Mesothelial cell of epicardium (in vitro differentiated cells): ENCODE data around the gene STAT4. TPM values are rescaled to one million over a fixed set of nuclear protein-coding genes. Genes with fewer than 3 reads are reported as not detected.

Experiments used
- DNase-seq, 2 experiments: peaks; one replicate each; pipeline ENCODE4 v3.0.0; 2021; ENCODE audit warnings: low spot score in 2 of 2; ENCODE audit not compliant: unreplicated experiment in 2 of 2
- H3K27ac Mint-ChIP-seq: 2 replicates; pipeline ENCODE4 v1.8.0; 2021; ENCODE audit warnings: mixed read lengths
- H3K27me3 Mint-ChIP-seq: 2 replicates; pipeline ENCODE4 v1.8.0; 2021; ENCODE audit warnings: low read depth, mixed read lengths
- H3K36me3 Mint-ChIP-seq: 2 replicates; pipeline ENCODE4 v1.8.0; 2021; ENCODE audit warnings: mixed read lengths
- H3K4me1 Mint-ChIP-seq: 2 replicates; pipeline ENCODE4 v1.8.0; 2021; ENCODE audit warnings: mixed read lengths
- H3K4me3 Mint-ChIP-seq: 2 replicates; pipeline ENCODE4 v1.8.0; 2021; ENCODE audit warnings: mild to moderate bottlenecking, moderate library complexity, mixed read lengths
- H3K9me3 Mint-ChIP-seq: 2 replicates; pipeline ENCODE4 v1.8.0; 2021; ENCODE audit warnings: mixed read lengths
- total RNA-seq: library from RNA; stranded (reverse); gene quantifications from 3 replicates; pipeline ENCODE4 v1.2.1, GENCODE V29; 2021
- TF ChIP-seq, protein P1 (sequence below): fragments of 200-600 bp; sonication (generic); IDR thresholded peaks from one replicate; pipeline ENCODE4 v1.5.0; 2021; ENCODE audit warnings: antibody characterized with exemption; ENCODE audit not compliant: unreplicated experiment

The STAT4 gene
- total RNA-seq, 1 donor from 2014 or later, result 2.4 TPM

DNA sequence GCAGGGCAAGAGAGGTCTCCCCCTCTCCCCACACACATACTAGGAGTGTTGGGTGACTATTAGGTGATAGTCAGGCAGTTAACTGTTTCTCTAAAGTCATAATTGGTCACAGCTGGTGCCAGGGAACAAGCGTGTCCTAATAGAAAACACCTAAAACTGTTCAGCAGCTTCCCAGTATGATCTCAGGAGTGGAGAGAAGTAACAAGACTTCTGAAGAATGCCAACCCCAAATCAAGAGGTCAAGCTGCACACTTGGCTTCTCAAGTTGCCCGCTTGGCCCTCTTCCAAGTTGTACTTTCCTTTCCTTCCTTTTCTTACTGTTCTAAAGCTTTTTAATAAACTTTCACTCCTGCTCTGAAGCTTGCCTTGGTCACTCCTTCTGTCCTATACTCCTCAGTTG is 114.4 kb downstream of the STAT4 start:
- Mint-ChIP-seq H3K36me3 (no peaks in the 10 kb centered on the region), H3K27ac (no peak overlapping the region), H3K9me3 (no peaks in the 10 kb centered on the region), H3K4me1 (peaks cover 8% of the 10 kb centered on the region), H3K27me3 (no peaks in the 10 kb centered on the region), H3K4me3 (no peak overlapping the region)
- TF ChIP-seq, protein P1, sequence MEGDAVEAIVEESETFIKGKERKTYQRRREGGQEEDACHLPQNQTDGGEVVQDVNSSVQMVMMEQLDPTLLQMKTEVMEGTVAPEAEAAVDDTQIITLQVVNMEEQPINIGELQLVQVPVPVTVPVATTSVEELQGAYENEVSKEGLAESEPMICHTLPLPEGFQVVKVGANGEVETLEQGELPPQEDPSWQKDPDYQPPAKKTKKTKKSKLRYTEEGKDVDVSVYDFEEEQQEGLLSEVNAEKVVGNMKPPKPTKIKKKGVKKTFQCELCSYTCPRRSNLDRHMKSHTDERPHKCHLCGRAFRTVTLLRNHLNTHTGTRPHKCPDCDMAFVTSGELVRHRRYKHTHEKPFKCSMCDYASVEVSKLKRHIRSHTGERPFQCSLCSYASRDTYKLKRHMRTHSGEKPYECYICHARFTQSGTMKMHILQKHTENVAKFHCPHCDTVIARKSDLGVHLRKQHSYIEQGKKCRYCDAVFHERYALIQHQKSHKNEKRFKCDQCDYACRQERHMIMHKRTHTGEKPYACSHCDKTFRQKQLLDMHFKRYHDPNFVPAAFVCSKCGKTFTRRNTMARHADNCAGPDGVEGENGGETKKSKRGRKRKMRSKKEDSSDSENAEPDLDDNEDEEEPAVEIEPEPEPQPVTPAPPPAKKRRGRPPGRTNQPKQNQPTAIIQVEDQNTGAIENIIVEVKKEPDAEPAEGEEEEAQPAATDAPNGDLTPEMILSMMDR, result no peak
- DNase-seq, result no peak

DNA sequence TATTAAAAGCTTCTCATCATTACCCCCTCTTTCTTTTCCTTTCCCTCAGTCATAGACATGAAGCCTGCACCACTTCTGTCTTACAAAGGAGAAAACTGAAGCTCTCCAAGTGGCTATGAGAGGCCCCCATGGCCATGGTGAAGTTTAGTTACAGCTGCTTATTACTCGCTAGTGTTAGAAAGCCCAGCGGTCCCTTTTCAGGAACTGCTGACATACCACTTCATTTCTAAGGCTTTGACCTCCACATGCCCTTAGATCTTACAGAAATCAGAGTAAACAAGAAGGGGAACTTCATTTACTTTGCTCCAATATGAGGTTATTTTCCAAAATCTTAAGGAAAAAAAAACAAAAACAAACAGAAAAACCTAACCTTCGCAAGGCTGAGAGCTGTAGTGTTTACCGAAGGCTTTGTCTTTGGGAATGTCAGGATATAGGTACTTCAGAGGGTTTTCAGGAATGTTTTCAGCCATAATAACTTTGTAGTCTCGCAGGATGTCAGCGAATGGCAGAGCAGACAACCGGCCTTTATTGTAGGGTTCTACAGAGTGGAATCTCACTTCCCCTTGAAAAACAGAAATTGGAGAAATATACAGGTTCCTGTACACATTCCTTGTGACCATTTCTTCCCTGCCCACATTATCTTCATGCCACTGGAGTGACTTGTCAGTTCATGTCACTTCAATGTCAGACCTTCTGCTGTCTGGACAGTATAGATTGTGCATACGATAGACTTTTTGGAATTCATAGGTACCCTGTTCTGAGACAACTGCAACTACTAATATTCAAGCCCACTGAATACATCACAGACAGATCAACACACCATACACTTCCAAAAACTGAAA is 118.0 kb downstream of the STAT4 start:
- Mint-ChIP-seq H3K27me3 (peaks cover 1% of the 10 kb centered on the region), H3K27ac (peak overlapping the region; percentile 44), H3K9me3 (no peaks in the 10 kb centered on the region), H3K36me3 (no peaks in the 10 kb centered on the region), H3K4me3 (no peak overlapping the region), H3K4me1 (peaks cover 9% of the 10 kb centered on the region)
- TF ChIP-seq, protein P1, result no peak
- no peak for DNase-seq

GRCh38 chr2:191031256-191031655 is 119.5 kb downstream of the STAT4 start:
- Mint-ChIP-seq H3K4me1 (peaks cover 9% of the 10 kb centered on the region), H3K27ac (no peak overlapping the region)
- TF ChIP-seq, protein P1, result no peak

GRCh38 chr2:191030521-191031154 is 120.2 kb downstream of the STAT4 start:
- H3K27me3 Mint-ChIP-seq, result peaks cover 1% of the 10 kb centered on the region
- no peaks in the 10 kb centered on the region for H3K36me3 Mint-ChIP-seq
- peaks cover 9% of the 10 kb centered on the region for H3K4me1 Mint-ChIP-seq
- H3K9me3 Mint-ChIP-seq, result no peaks in the 10 kb centered on the region
- H3K4me3 Mint-ChIP-seq, result no peak overlapping the region
- DNase-seq, result no peak
- H3K27ac Mint-ChIP-seq, result no peak overlapping the region
- TF ChIP-seq, protein P1, result peak; percentile 61

More at GRCh38 chr2:191031256-191031655, 119.5 kb downstream of the STAT4 start:
- DNase-seq, result no peak
- no peaks in the 10 kb centered on the region for H3K36me3 Mint-ChIP-seq
- peaks cover 1% of the 10 kb centered on the region for H3K27me3 Mint-ChIP-seq
- no peak overlapping the region for H3K4me3 Mint-ChIP-seq
- H3K9me3 Mint-ChIP-seq, result no peaks in the 10 kb centered on the region

GRCh38 chr2:191029280-191029950 is 121.4 kb downstream of the STAT4 start:
- TF ChIP-seq, protein P1, result no peak
- no peak for DNase-seq
- Mint-ChIP-seq H3K4me1 (peaks cover 9% of the 10 kb centered on the region), H3K27ac (no peak overlapping the region), H3K4me3 (no peak overlapping the region), H3K9me3 (no peaks in the 10 kb centered on the region), H3K36me3 (no peaks in the 10 kb centered on the region), H3K27me3 (peaks cover 1% of the 10 kb centered on the region)
